ENCODE data around the gene SNX8.

Gene SNX8

DNA sequence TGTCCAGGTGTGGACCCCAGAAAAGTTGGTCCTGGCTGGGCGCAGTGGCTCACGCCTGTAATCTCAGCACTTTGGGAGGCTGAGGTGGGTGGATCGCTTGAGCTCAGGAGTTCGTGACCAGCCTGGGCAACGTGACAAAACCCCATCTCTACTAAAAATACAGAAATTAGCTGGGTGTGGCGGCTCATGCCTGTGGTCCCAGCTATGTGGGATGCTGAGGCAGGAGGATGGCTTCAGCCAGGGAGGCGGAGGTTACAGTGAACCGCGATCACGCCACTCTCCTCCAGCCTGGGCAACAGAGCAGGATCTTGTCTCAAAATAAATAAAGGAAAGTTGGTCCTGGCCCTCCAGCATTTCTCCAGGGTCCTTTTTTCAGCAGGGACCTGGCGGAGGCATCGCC lies 70.8 kb downstream of the SNX8 start:
- DNase-seq (ENCODE audit: low read depth): no peak

DNA sequence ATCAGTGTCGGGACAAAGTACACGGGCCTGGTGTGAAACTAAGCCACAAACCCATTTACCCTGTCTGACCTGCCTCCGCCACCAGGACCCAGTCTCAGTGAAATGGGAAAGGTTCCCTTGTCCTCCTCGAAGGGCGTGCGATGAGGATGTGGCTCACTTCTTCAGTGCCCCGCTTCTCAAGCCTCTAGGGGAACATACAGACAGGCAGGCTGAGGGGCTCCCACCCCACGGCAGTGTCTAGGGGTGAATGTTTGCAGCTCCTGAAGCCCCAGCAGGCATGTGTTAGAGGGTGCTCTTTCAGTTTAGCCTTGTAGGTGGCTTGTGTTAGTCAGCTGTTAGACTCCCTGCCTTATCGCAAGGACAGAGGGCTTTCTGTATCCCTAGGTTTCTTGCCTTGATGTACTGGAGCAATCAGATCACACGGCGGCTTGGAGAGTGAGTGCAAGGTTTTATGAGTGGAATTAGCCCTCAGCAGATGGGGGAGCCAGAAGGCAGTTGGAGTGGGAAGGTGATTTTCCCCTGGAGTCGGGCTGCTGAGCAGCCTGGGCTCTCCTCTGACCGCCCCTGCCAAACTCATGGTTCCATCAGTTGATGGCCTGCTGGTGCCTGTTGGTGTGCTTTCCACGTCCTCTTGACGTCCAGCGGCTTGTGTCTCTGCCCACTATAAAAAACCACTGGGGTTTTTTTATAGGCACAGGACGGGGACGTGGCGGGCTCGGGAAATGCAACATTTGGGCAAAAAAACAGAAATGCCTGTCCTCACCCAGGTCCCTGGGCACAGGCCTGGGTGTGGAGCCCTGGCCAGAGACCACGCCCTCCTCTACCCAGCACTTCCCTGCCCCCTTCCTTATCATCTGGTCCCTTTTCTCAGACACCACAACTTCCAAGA lies 71.5 kb downstream of the SNX8 start:
- DNase-seq (ENCODE audit: low read depth): no peak

DNA sequence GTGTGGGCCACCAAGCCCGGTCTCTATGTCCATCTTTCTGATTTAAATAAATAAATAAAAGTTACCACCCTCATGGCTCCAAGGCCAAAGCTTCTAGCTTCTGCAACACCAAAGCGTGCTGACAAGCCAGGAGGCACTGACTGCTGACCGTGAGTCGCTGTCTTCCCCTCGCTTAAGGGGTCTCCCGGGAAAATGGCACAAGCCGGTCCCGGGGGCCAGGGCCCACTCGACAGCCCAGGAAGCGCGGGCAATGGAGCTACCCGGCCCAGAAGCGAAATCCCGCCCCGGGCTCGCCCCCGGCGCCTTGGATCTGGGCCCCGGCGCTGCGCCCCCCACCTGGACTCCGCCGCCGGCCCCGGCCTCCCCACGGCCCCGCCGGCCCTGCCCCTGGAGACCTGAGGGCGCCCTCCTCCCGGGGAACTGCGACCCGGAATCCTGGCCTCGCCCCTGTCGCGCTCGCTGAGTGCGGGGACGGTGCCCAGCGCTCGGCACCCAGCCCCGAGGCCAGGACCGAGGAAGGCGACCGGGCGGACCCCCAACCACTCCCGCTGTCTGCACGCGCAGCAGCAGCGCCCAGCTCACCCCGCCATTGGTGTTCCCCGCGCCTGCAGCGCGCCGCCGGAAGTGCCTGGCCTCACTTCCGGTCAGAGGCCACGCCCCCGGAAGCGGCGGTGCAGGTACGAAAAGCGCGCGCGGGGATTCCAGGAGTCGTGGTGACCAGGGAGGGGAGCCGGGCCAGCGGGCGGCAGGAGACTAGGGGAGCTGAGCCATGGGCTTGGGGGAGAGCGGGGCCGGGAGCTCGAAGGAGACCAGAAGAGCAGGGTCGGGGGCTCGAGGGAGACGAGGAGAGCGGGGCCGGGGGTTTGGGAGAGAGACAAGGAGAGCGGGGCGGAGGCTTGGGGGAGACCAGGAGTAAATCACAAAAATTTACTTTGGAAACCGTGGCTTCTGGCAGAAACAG lies 72.4 kb downstream of the SNX8 start, which contains the start of the genes MRM2 and NUDT1:
TSS of gene MRM2 (minus strand) at position 626 of the 961 bp plus-strand sequence. CDS start at position 590, 36 bp downstream.
TSS of gene NUDT1 (plus strand) at position 647 of the 961 bp plus-strand sequence. CDS start 2,349 bp downstream, outside the sequence.
- DNase-seq (ENCODE audit: low read depth): no peak

DNA sequence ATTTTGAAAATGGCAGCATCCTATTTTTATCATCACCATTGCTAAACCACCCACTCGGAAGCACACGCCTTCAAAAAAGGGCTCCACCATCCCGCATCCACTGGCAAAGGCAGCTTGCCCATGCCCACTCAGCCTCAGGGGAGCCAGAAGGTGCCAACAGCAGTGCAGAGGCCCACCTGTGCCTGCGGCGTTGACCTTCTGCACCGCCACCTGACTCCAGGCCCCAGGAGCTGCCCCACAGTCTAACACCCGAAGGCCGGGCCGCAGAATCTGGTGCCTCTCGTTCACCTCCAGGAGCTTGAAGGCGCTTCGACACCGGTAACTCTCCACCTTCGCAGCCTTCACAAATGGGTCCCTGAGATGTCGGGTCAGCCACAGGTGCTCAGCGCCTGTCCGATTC lies 75.0 kb downstream of the SNX8 start:
- DNase-seq (ENCODE audit: low read depth): no peak

DNA sequence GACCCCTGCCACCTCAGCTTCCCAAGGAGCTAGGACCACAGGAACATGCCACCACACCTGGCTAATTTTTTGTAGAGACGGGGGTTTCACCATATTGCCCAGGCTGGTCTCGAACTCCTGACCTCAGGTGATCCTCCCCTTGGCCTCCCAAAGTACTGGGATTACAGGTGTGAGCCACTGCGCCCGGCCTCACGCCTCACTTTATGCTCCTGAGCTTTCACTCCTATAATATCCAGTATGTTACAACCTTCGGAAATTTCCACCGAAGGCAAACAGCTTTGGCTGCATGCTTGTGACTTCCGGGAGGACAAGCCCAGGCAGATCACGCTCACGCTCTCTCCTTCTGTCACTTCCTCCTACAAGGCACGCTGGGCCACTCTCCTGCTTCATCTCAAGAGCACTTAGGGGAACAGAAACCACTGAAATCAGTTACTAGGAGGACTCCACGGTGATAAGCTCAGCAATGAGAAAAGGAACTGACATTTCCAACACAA lies 77.1 kb downstream of the SNX8 start:
- no peak for DNase-seq (ENCODE audit: low read depth)

DNA sequence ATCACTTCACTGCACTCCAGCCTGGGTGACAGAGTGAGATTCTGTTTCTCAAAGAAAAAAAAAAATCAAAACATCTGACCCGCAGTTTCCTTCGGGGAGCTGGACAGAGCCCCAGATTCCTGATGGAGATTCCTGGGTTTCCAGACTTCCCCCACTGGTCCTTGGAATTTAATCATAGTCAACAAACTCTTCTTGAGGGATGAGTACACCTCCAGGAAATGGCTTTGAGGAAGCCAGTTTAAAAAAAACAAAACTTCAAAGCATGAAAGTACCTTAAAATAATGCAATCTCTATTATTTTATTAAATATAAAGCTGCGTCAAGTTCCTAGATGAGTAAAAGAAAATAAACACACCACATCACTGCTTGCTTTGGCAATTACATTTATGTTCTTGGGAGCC lies 80.3 kb downstream of the SNX8 start:
- DNase-seq (ENCODE audit: low read depth): no peak

DNA sequence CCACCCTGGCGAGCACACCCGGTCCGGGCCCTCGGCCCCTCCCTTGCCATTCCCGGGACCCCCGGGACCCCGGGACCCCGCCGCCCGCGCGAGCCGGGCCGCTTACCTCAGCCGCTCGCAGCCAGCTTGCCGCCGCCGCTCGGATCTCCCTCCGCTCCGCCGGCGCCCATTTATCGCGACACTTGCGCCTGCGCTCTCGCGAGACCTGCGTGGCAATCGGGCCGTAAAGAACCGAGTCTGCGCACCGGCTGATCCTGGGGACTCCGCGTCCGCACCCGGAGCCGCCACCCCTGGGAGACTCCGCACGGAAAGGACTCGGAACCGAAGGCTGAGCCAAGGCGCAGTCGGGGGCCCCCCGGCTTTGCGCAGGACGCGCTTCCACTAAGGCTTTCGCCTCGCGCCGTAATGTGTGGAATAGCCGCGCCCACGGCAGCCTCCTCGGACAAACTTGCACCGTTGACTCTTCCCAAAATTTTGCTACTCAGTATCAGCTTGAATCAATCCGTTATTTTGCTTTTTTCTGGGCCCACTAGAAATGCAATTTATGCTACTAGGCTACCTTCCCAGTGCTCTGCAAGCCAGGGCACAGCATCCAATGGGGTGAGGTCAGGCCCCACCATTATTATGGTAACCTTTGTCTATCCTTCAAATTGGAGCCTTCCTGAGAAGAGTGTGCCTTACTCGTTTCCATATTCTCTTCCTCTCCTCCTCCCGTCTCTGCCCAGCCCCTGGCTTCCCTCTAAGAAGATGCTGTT lies 81.3 kb downstream of the SNX8 start, which contains the start of gene MAD1L1:
TSS of gene MAD1L1 (minus strand) at position 180 of the 755 bp plus-strand sequence. CDS start 2,812 bp downstream, outside the sequence.
- DNase-seq (ENCODE audit: low read depth): peak; percentile 75

DNA sequence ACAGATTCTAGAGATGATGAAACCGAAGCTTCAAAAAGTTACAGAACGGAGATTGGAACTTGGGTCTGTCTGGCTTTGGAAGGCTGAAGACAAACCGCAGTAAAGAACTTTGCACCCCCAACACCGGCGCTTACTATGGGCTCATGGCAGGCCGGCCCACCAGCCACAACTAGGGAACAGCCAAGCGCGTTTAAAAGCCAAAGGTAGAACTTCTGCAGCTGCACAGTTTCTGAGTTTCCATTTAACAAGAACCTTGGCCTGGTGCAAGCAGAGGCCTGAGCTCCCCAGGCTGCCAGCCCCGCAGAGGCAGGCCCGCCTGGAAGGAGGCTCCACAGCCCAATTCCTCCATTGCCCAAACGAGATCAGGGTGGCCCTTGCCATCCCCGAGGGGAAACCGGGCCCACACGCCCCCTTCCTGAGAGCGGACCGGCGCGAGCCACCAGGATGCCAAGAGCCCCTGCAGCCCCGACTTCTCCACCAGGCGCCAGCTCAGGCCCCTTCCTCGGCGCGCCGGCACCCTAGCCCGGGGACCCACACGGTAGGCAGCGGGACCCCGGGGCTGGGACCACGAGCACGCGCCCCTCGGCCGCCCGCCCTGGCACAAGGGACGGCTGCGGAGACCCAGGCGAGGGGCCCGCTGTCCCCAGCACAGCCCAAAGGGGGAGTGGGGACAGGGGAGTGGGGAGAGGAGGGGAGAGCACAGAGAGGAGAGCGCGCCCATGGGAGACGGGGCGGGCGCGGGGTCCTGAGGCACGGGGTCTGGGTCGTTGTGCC lies 82.1 kb downstream of the SNX8 start:
- no peak for DNase-seq (ENCODE audit: low read depth)

DNA sequence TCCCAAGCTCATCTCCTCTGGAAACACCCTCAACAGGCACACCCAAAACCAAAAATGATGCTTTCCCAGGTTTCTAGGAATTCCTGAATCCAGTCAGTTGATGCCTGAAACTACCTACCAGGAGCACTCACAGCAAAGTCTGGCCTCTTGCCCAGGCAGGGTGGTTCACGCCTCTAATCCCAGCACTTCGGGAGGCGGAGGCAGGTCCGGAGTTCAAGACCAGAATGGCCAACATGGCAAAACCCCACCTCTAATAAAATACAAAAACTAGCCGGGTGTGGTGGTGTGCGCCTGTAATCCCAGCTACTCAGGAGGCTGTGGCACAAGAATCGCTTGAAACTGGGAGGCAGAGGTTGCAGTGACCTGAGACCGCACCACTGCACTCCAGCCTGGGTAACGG lies 83.4 kb downstream of the SNX8 start:
- DNase-seq (ENCODE audit: low read depth): no peak

DNA sequence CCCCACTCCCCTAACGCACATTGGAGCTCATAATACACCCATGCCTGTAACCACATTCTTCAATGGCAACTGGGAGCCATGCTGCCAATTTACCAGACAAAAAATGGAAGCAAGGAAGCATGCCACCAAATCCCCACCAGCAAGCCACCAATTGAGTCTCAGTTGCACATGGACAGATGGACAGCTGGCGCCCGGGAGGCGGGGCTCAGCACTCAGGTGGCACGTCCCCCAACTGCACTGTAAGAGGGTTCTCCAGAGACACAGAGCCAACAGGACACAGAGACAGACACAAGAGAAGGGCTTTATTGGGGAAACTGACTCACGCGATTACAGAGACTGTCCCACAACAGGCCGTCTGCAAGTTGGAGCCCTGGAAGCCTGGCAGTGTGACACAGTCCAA lies 84.0 kb downstream of the SNX8 start:
- DNase-seq (ENCODE audit: low read depth): no peak

DNA sequence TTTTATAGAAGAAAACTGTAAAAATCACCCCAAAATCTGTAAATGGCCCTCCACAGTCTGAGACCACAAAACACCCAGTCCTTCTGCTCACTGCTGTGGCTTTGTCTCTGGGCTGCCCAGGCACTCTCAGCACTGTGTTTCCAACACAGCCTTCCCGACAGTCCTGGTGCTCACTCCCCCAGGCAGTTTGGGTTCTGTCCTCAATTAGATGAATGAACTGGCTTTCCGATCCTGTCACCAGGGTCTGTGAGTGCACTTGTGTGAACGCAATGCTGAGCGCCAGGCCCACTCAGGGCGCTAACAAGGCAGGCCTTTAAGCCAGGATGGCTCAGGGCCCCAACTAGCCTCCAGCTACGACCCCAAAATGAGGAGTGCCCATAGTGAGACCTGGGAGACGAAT lies 84.8 kb downstream of the SNX8 start:
- DNase-seq (ENCODE audit: low read depth): no peak

DNA sequence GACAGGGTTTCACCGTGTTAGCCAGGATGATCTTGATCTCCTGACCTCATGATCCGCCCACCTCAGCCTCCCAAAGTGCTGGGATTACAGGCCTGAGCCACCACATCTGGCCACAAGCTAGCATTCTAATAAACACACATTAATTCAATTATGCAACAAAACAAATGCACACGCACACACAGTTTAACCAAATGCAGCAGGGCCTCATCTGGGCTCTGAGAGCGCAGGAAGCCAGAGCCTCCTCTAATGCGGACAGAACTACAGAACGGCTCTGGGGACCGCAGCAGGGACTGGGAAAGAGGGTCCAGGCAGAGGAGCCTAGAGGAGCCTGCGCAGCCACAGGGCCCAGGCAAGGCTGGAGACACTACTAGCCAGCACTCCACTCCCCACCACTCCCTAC lies 85.3 kb downstream of the SNX8 start:
- no peak for DNase-seq (ENCODE audit: low read depth)

DNA sequence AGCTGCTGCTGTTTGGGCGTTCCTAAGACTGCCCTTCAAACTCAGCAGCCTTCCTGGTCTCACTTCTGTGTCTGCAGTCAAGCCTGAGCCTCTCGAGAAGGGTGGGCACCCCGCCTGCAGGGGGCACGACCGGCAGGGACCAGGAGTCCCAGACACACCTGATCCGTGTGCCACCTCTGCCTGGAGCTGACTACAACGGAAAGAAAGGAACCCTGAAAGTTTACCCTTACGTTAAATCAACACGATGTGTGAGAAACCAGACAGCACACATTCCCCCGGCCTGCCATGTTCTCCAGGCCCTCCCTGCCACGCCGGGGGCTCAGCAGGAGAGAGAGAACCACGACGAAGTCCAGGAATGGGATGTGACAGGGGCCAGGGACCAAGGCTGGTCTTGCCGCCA lies 86.5 kb downstream of the SNX8 start:
- no peak for DNase-seq (ENCODE audit: low read depth)

DNA sequence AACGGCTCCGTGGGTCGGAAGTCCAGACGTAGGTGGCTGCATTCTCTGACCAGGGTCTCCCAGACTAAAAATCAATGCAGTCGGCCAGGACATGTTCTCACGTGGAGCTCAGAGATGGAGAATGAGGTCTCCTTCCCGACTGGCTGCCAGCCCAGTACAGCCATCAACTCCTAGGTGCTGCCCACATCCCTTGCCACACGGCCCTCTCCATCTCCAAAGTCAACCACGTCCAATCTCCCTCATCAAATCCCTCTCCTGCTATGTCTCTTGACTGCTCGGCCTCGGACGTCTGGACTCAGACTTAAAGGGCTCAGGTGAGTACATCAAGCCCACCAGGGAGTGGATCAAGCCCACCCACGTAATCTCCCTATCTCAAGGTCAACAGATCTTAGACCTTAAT lies 88.4 kb downstream of the SNX8 start:
- no peak for DNase-seq (ENCODE audit: low read depth)

DNA sequence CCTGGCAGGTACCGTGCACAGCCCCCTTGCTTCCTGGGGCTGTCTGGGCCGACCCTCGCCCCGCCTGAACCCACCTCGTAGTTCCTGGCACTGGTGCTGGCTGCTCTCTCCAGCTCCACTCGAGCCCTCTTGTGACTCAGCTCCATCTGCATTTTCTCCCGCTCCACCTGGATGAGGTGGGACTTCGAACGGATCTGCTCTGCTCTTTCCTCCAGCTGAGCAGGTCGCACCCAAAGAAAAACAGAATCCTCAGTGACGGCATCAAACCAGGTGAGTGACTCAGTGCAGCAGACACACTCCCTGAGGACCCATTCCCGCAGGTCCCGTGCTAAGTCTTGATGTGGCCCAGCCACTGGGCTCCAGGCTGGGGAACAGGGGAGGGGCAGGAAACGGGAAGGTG lies 88.9 kb downstream of the SNX8 start:
- DNase-seq (ENCODE audit: low read depth): no peak

DNA sequence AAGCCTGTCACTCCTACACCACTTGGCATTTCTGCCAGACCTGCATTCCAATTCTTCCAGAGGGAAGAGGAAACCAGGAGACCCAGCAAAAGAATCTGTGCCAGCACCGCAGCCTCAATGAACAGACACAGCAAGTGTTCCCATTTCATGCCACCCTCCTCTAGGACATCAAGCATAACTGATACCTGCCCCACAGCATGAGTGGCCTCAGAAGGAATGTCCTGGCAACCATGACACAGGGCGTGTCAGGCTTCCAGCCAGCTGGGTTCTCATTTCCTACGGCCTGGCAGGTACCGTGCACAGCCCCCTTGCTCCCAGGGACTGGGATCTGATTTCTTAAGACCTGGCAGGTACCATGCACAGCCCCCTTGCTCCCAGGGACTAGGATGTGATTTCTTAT lies 89.3 kb downstream of the SNX8 start:
- DNase-seq (ENCODE audit: low read depth): no peak

DNA sequence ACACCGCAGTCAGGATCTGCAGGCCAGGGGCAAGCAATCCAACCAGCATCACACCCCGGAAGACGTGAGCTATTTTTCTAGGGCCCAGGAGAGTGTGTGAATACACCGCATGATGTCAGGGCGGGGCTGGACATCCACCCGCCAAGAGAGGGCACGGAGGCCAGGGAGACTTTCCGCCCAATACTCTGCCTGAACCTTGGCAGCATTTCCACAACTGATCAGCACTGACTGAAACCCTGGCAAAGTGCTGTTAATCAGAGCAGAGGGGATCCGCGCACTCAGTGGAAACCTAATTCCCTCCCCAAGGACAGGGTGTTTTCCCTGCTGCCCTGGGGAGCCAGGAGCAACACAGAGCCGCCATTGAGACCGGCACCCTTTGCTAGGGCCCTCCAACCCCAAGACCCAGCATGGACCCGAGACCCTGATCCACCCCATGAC lies 89.7 kb downstream of the SNX8 start:
- no peak for DNase-seq (ENCODE audit: low read depth)

DNA sequence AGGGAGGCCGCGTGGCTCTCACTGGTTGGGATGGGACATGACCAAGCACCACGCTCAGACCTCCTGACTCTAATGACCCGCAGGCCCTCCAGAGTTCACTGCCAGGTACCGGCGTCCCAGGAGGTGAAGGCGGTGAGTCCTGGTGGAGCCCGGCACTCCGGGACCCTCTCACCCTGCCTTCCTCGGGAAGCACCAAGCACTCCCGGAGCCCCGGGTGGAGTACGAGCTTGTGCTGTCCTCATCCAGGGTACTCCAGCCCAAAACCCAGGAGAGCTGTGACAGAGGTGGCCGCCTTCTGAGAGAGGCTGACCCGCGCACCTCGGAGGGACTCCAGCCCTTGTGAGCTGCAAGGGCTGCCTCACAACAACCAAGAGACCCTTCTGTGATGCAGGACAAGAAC lies 90.9 kb downstream of the SNX8 start:
- no peak for DNase-seq (ENCODE audit: low read depth)

DNA sequence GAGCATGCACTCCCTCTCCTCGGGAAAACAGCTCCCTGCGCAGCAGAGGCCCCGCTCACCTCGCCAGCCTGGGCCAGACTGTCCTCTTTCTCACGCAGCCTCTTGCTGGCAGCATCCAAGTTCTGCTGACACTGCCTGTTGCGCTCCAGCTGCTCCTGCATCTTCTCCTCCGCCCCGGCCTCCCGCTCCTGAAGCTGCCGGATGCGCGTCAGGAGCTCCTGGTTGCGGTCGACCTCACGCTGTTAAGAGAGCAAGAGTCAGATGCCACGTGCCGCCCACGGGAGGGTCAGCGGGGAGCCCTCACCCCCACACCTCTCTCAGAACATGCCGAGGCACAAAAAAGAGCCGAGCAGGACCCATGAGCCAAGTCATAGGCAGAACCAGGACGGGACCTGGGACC lies 91.7 kb downstream of the SNX8 start:
- DNase-seq (ENCODE audit: low read depth): no peak

DNA sequence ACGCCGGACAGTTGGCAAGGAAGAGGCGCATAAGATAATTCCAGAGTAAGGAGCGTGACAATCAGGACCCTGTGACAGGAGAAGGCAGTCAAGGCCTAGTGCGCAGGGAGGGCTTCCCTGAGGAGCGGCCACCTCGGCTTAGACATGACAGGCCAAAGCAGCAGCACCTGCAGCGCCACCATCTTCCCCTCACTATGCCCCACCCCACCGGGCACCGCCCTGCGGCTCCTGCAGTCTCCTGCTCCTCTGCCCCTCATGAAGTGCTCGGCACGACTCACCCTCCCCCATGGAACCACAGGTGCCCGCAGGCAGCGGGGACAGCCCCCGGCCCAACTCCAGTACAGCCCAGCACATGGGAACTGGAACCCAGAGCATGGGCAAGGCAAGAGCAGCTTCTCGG lies 93.3 kb downstream of the SNX8 start:
- DNase-seq (ENCODE audit: low read depth): no peak

DNA sequence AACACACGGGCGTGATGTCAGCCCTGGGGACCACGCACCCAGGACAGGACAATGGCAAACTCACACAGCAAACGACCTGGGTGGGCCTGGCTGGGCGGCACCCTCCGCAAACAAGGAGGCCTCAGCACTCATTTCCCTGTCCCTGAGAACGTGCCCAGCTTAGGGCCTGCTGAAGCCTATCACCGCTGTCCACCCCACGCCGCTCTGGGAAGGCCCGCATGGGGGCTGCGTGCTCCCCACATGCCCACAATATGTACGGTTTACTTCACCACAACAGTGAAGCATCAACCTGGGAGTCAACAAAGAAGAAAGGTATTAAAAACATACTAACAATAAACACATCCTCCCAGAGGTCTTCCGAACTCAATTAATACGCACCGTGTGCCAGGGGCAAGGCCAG lies 93.7 kb downstream of the SNX8 start:
- DNase-seq (ENCODE audit: low read depth): no peak

Data from HS-5 (cell line).